ENCODE results near the gene BORCS8.
"Not testable (repeated sequence)": the region's sequence is repeated elsewhere in the genome, so short reads cannot be mapped to it uniquely, and the experiment has no call there.

BORCS8 gene

DNA sequence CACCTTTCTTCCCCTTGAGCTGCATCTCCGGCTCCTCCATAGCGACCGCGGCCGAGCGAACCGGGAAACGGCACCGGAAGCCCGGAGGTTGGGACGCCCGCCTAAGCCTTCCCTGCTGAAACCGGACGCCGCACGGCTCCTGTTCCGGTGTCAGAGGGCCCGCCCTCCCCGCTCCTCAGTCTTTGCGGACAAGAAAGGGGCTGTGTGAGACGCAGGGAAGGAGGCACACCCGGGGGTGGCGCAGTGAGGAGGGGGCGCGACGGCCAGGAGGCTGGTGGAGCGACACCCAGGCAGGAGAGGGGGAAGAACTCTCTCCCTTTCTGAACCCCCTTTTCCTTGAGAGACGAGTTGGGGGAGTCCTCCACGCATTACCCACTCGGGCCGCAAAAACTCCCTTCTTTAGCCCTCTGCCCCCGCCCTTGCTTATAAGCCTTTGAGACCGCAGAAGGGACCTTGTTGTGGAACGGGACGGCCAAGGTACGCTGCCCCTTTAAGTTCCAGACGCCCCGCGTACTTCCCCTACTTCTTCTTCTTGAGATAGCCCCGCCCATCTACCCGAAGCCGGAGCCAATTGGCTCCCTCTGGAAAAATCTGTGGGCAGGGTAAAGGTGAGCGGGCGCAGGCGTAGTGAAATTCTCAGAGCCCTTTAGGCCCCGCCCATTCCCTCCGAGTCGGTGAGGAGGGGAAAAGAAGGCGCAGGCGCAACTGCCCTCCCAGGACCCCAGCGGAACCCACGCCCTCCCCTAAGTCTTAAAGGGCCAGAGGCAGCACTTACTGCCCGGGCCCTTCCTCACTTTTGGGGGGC, at the start of gene BORCS8, which contains the start of gene RFXANK:
Gene BORCS8, minus strand, starts transcription at position 75 of the 805 bp plus-strand sequence. Its CDS starts 35 bp downstream, at position 40.
Gene RFXANK, plus strand, starts transcription at position 181 of the 805 bp plus-strand sequence. CDS start 1,689 bp downstream, outside the sequence.
- peak; percentile 97 for DNase-seq (ENCODE audit: low read depth)

DNA sequence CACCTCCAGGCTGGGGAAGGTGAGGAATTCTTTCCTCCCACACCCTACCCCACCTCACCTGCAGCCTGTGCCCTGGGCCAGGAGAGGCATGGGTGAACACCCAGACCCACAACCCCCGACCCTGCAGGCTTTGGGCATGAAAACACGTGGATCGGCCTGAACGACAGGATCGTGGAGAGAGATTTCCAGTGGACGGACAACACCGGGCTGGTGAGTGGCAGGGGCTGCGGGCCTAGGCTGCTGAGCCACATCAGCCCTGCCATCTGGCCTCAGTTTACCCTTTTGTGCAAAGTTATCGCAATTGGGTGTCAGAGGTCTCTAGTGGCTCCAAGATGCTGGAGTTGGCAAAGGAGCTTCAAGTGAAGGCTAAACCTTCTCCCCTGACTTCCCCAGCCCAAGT, 48.5 kb upstream of the BORCS8 start:
- no peak for DNase-seq (ENCODE audit: low read depth)

DNA sequence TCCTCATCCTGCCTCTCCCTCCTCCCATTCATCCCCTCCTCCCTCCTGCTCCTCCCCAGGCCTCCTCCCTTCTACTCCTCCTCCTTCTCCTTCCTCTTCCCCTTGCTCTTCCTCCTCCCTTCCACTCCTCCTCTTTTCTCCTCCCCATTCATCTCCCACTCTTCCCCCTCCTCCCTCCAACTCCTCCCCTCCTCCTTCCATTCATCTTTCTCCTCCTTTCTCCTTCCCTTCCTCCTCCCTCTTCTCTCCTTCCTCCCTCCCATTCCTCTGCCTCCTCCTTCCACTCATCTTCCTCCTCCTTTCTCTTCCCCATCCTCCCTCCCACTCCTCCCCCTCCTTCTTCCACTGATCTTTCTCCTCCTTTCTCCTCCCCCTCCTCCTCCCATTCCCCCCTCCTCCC, 47.7 kb upstream of the BORCS8 start:
- no peak for DNase-seq (ENCODE audit: low read depth)

DNA sequence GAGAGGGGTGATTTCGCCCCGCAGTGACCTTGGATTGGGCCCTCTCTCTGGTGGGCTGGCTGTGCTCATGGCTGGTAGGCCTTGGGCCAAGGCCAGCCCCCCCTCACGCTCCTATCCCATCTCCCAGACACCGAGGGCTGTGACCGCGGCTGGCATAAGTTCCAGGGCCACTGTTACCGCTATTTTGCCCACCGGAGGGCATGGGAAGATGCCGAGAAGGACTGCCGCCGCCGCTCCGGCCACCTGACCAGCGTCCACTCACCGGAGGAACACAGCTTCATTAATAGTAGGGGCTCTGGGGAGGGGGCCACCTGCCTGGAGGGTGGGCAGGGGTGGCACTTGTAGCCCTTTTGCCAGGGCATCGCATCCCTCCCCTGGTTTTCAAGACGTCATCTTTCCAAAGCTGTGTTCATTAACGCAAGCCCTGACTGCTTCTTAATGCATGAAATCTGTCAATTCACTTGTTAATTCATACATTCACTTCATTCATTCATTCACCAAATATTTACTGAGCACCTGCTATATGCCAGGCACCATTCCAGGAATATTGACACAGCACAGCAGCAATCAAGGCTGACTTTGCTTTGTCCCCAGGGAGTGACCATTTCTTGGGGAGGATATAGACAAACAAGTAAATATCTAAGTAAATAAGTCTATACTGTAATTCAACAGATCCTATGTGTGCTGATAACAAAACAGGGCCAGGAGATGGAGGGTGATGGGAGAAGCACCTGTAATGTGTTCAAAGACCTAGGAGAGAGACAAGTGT, 46.4 kb upstream of the BORCS8 start:
- DNase-seq (ENCODE audit: low read depth) = no peak

DNA sequence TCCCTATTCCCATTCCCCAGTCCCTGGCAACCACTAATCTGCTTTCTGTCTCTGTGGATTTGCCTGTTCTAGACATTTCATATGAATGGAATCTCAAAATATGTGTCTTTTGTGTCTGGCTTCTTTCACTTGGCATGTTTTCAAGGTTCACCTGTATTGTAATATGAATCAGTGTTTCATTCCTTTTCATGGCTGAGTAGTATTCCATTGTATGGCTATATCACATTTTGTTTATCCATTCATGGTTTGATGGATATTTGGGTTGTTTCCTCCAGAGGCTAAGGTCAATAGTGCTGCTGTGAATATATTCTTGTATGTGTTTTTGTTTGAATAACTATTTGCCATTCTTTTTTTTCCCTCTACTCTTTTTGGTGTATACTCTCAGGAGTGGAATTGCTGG, 44.2 kb upstream of the BORCS8 start:
- DNase-seq (ENCODE audit: low read depth) = no peak

DNA sequence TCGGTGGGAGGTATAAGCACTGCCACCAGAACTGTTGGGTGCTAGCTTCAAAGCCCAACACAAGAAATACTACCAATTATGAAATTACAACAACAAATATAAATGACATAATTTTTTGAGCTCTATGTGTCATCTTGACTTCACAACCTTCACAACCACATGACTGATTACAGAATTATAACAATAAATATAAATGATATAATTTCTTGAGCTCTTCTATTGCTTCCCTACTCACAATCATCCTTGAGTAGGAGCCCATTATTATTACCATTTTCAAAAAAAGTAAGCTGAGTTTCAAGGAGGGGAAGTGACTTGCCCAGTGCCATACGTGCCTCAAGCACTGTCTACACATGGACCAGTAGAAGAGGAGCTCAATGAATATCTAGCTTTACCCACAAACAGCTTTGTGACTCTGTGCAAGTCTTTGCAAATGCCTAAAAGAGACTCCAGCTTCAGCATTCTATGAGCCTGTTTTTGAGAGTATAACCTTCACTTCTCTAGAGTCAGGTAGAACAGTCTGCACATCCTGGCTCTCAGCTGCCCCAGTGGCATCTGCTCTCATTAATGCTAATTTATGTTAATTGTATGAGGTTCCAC, 42.4 kb upstream of the BORCS8 start:
- no peak for DNase-seq (ENCODE audit: low read depth)

DNA sequence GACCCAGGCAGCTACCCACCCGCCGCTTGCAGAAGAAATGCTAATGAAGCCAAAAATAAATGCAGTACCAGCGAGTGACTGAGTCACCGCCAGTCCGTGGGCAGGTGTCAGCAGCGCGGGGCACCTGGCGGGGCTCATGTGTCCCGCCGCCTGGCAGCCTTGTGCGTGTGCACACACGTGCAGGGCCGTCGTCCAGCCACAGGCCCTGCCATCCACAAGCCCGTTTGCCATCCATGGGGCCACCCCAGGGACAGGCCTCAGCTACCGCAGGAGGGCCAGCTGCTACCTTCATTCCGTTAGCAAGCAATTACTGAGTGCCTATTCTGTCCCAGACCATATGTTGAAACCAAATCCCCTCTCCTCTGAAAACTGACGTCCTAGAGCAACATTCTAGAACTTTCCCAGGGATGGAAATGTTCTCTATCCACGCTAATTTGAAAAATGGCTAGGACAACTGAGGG, 40.3 kb upstream of the BORCS8 start:
- no peak for DNase-seq (ENCODE audit: low read depth)

DNA sequence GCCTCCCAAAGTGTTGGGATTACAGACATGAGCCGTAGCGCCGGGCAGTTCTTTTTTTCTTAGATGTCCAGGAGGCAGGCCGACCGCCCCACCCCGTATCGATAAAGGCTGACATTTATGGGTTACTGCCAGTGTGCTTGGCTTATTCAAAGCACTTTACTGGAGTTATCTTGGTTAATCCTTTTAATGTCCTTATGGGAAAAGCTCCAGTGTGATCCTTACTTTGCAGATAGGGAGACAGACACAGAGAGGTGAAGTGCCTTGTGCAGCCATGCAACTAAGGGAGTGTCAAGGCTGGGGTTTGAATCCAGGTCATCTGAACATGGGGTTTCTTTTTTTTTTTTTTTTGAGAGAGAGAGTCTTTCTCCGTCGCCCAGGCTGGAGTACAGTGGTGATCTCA, 39.0 kb upstream of the BORCS8 start:
- DNase-seq (ENCODE audit: low read depth) = no peak

DNA sequence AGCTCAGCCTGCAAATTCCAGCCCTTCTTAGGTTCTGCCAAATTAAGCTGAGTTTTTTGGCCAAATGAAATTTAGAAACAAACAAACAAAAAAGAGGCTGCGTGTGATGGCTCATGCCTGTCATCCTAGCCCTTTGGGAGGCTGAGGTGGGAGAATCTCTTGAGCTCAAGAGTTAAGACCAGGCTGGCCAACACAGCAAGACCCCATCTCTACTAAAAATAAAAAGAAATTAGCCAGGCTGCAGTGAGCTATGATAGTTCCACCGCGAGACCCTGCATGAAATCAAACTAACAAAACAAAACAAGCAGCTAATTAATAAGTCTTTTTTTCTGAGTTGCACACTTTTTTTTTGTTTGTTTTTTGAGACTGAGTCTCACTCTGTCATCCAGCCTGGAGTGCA, 37.7 kb upstream of the BORCS8 start:
- no peak for DNase-seq (ENCODE audit: low read depth)

DNA sequence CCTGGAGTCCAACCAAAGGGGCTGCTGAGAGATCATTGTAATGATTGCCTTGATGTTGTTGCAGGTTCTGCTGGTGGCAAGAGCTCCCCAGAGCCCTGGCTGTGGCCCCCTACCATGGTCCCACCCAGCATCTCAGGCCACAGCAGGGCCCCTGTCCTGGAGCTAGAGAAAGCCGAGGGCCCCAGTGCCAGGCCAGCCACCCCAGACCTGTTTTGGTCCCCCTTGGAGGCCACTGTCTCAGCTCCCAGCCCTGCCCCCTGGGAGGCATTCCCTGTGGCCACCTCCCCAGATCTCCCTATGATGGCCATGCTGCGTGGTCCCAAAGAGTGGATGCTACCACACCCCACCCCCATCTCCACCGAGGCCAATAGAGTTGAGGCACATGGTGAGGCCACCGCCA, 35.3 kb upstream of the BORCS8 start:
- no peak for DNase-seq (ENCODE audit: low read depth)

DNA sequence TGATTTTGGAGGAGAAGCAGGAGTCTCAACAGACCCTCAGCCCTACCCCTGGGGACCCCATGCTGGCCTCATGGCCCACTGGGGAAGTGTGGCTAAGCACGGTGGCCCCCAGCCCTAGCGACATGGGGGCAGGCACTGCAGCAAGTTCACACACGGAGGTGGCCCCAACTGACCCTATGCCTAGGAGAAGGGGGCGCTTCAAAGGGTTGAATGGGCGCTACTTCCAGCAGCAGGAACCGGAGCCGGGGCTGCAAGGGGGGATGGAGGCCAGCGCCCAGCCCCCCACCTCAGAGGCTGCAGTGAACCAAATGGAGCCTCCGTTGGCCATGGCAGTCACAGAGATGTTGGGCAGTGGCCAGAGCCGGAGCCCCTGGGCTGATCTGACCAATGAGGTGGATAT, 34.7 kb upstream of the BORCS8 start:
- DNase-seq (ENCODE audit: low read depth) = no peak

DNA sequence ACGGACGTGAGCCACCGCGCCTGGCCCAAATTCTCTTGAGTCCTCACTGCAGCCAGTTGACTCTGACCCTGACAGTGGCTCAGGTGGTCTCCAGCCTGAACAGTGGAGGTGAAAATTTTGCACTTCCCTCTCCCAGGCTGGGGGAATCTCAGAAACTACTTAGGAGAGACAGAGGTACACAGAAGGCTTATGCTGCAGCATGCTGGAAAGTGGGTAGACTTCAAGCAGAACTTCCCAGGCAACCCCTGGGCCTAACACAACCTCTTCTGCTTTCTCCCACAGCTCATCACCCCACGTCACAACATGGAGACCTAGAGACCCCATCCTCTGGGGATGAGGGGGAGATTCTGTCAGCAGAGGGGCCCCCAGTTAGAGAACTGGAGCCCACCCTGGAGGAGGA, 34.3 kb upstream of the BORCS8 start:
- DNase-seq (ENCODE audit: low read depth) = no peak

DNA sequence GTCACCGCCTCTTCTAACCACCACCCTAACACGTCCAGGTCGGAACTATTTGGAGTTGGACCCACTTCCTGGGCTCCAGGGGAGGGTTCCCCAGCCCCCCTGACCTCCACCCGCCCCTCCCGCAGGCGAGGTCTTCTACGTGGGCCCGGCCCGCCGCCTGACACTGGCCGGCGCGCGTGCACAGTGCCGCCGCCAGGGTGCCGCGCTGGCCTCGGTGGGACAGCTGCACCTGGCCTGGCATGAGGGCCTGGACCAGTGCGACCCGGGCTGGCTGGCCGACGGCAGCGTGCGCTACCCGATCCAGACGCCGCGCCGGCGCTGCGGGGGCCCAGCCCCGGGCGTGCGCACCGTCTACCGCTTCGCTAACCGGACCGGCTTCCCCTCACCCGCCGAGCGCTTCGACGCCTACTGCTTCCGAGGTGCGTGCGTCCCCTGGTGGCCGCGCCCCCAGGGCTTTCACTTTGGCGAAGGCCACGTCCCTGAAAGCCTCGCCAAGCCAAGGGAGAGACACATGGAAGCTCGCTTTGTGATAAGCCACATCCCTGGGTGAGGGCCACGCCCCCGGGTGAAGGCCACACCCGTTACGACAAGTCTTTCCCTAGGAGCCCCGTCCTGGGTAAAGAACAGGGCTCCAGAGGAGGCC, 33.0 kb upstream of the BORCS8 start:
- DNase-seq (ENCODE audit: low read depth) = peak; percentile 49

DNA sequence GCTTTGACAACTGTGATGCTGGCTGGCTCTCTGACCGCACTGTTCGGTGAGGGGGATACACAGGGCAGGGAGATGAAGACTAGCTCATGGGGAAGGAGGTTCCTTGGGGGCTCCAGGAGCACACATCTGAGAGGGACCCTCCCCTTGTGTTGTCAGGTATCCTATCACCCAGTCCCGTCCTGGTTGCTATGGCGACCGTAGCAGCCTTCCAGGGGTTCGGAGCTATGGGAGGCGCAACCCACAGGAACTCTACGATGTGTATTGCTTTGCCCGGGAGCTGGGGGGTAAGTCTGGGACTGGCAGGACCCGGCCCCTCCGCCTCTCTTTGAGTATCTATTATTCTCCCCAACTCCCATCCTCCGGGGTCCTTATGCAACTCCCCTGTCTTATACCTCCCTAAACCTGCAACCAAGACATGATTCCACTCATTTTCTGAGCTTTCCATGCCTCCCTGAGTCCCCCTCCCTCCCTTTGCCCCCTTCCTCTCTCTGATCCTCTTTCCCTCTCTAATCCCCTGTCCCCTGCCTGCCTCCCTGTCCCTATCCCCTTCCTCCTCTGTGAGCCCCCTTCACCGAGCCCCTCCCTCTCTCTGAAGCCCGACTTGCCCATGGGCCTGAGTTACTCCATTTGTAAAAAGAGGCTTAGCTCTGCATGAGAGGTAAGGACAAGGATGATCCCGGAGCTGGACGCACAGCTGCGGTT, 32.3 kb upstream of the BORCS8 start:
- DNase-seq (ENCODE audit: low read depth) = no peak

DNA sequence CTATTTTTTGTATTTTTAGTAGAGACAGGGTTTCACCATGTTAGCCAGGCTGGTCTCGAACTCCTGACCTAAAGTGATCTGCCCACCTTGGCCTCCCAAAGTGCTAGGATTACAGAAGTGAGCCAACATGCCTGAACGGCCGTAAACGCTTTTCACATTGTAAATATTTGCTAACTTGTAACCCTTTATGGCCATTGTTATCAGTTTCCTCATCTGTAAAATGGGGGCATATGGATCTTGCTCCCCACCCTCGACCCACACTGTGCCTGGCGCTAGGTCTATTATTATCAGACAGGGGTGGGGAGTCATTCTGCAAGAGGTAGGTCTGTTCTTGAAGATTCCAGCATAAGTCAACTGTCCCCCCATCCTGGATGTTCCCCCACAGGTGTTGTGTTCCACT, 31.7 kb upstream of the BORCS8 start:
- no peak for DNase-seq (ENCODE audit: low read depth)

DNA sequence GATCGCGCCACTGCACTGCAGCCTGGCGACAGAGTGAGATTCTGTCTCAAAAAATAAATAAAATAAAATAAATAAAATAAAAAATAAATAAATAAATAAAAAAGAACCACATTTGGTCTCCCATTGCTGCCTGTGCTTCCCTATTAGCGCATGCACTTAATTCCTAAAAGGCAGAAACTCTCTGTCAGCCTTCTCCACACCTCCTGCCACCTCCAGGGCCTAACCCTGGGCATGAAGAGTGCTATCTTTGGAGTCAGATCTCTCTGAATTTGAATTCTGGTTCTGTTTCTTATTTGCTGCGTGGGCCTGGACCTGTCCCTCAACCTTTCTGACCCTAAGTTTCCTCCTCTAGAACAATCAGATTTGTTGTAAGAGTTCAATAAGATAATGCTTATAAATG, 31.1 kb upstream of the BORCS8 start:
- no peak for DNase-seq (ENCODE audit: low read depth)

DNA sequence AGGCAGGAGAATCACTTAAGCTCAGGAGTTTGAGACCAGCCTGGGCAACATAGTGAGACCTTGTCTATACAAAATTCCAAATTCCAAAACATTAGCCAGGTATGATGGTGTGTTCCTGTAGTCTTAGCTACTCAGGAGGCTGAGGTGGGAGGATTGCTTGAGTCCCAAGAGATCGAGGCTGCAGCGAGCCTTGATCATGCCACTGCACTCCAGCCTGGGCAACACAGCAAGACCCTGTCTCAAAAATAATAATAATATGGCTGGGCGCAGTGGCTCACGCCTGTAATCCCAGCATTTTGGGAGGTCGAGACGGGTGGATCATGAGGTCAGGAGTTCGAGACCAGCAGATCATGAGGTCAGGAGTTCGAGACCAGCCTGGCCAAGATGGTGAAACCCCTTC, 29.0 kb upstream of the BORCS8 start:
- not testable (repeated sequence) for DNase-seq (ENCODE audit: low read depth)

DNA sequence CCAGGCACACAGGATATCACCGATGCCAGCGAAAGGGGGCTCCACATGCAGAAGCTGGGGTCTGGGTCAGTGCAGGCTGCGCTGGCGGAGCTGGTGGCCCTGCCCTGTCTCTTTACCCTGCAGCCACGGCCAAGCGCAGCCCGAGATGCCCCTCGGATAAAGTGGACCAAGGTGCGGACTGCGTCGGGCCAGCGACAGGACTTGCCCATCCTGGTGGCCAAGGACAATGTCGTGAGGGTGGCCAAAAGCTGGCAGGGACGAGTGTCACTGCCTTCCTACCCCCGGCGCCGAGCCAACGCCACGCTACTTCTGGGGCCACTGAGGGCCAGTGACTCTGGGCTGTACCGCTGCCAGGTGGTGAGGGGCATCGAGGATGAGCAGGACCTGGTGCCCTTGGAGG, 27.0 kb upstream of the BORCS8 start:
- no peak for DNase-seq (ENCODE audit: low read depth)

DNA sequence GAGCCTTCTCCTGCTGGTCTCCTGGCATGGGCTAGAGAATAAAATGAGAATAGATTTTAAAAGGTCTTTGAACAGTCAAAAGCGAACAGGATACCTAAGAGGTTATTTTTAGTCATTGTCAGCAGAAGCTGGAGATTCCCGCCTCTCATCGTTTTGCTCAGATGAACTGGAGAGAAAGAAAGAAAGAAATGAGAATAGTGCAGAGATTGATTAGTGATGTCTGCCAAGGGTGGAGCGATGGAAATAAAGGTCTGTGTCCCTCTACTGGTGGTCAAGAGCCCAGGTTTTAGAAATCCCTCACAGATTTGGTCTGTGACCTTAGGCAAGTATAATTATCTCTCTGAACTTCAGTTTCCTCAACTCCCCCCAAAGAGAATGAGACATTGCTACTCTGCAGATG, 25.1 kb upstream of the BORCS8 start:
- no peak for DNase-seq (ENCODE audit: low read depth)

DNA sequence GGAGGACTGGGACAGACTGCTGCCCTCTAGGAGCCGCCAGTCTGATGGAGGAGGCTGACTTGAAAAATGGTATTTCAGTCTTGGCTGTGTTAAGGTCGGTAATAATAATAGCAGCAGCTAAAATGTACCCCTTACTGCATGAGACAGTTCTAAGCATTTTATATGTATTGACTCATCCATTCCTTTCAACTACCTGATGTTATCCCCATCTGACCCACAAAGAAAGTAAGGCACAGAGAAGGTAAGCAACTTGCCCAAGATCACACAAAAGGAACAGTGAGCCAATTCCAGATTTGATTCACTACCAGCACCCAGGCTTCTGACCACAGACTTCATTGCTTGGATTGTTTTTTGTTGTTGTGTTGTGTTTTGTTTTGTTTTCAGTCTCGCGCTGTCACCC, 23.8 kb upstream of the BORCS8 start:
- DNase-seq (ENCODE audit: low read depth) = no peak

DNA sequence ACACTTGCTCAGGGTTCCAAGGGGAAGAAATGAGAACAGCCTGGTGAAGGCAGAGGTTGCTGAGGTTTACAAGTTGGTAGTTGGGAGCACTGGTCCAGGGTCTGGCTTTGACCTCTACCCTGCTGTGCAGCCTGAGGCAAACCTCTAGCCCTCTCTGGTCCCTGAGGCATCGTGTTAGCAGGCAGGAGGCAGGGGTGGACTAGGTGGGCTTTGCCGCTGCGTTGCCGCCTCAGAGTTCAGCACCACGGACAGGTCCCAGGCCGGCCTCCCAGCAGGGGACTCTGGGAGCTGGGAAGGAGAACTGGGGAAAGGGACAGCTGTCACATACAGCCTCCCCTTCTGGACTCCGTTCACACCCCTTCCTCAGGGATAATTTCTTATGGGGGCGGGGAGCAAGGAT, 22.9 kb upstream of the BORCS8 start:
- DNase-seq (ENCODE audit: low read depth) = no peak

DNA sequence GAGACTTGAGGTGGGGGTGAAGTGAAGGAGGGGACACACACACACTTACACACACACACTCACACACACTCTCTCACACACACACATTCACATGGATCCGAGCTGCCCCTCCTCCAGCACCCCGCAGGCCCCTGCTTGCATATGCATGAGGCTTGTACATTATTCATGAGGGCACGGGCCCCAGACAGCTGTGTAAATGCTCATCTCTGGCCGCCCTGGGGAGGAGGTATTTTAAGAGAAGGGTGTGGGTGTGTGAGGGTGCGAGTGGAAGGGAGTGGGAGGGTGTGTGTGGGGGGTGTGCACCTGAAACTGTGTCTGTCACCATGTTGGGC, 22.2 kb upstream of the BORCS8 start:
- DNase-seq (ENCODE audit: low read depth) = no peak
